HEK293T (cell line): ENCODE data around the gene TMEM121.
"Not testable (repeated sequence)": the region's sequence is repeated elsewhere in the genome, so short reads cannot be mapped to it uniquely, and the experiment has no call there.

Source experiments
- CTCF ChIA-PET: fragments of 350-600 bp; formaldehyde crosslinking; extraction: SDS; loops from one replicate; lab custom pipeline; 2021; ENCODE audit warnings: antibody characterized with exemption, inconsistent platforms; lab: Yijun Ruan, JAX
- POLR2A ChIA-PET: fragments of 350-600 bp; formaldehyde crosslinking; extraction: SDS; loops from one replicate; lab custom pipeline; 2020; ENCODE audit warnings: antibody characterized with exemption, inconsistent platforms; lab: Yijun Ruan, JAX
- DNase-seq: peaks from one replicate; pipeline ENCODE4 v3.0.0; 2012; ENCODE audit warnings: mixed read lengths; ENCODE audit errors: extremely low spot score
- CTBP1 ChIP-seq: fragments of 450-650 bp; IDR thresholded peaks from 2 replicates; pipeline ENCODE4 v1.6.1; 2016; ENCODE audit warnings: borderline replicate concordance
- FOXK2 ChIP-seq: fragments of 450-650 bp; IDR thresholded peaks from 2 replicates; pipeline ENCODE4 v1.6.1; 2016; ENCODE audit warnings: mild to moderate bottlenecking
- L3MBTL2 ChIP-seq: fragments of 450-650 bp; conservative IDR thresholded peaks from 2 replicates; pipeline ENCODE4 v1.6.1; 2016; ENCODE audit warnings: mild to moderate bottlenecking

Gene TMEM121

GRCh38 chr14:105578070-105578469, 51.7 kb downstream of the TMEM121 start:
- no peak for DNase-seq
- TF ChIP-seq FOXK2 (no peak), CTBP1 (0 out of 2 replicates have a peak, but pooled peaks have one; percentile 1), L3MBTL2 (no peak)
- ChIA-PET CTCF (no interaction called here), POLR2A (no interaction called here)

- DNase-seq, CTCF ChIA-PET, POLR2A ChIA-PET: not testable (repeated sequence)
Observed at GRCh38 chr14:105579221-105579620, 52.8 kb downstream of the TMEM121 start.
